Endometrial microvascular endothelial cells (primary cell): Measurements from ENCODE around the gene KISS1. TPM values are rescaled to one million over a fixed set of nuclear protein-coding genes. Genes with fewer than 3 reads are reported as not detected.

Experiments
- in situ Hi-C: cut with HindIII; loops from 2 replicates; pipeline ENCODE4 v1.10.0; 2017; ENCODE audit warnings: low sequenced_read_pairs, low pct_unique_long_range_greater_than_20kb; ENCODE audit errors: inconsistent ontology term
- total RNA-seq: library from RNA; depleted of rRNA; stranded (reverse); fragments of >200 nt; gene quantifications from one replicate; pipeline ENCODE4 v1.2.3, GENCODE V29; 2015; ENCODE audit errors: inconsistent ontology term

KISS1 gene
- total RNA-seq, 1 donor from 2014 or later = 2.0 TPM

GRCh38 chr1:204147406-204148383 lies 48.6 kb downstream of the KISS1 start:
- in situ Hi-C loops = loop anchor here (25.0 kb wide), 1 partner anchor 285 kb away; the partner anchor contains the start of gene SNRPE

GRCh38 chr1:204146965-204147364 lies 49.3 kb downstream of the KISS1 start:
- in situ Hi-C loops = loop anchor here (25.0 kb wide), 1 partner anchor 285 kb away; the partner anchor contains the start of gene SNRPE

- in situ Hi-C loops = loop anchor here (25.0 kb wide), 1 partner anchor 284 kb away; the partner anchor contains the start of gene SNRPE
Observed at GRCh38 chr1:204146309-204146708, 50.0 kb downstream of the KISS1 start.

GRCh38 chr1:204145033-204145504 lies 51.2 kb downstream of the KISS1 start:
- in situ Hi-C loops = loop anchor here (25.0 kb wide), 1 partner anchor 283 kb away; the partner anchor contains the start of gene SNRPE

- in situ Hi-C loops = loop anchor here (25.0 kb wide), 1 partner anchor 281 kb away; the partner anchor contains the start of gene SNRPE
Observed at GRCh38 chr1:204143276-204144041, 52.8 kb downstream of the KISS1 start.

GRCh38 chr1:204142032-204142974 lies 54.0 kb downstream of the KISS1 start:
- in situ Hi-C loops = loop anchor here (25.0 kb wide), 1 partner anchor 280 kb away; the partner anchor contains the start of gene SNRPE

GRCh38 chr1:204141131-204141530 lies 55.2 kb downstream of the KISS1 start:
- in situ Hi-C loops = loop anchor here (25.0 kb wide), 1 partner anchor 279 kb away; the partner anchor contains the start of gene SNRPE

Other genes with a start within 250 kb of the KISS1 start
- 8.7 TPM for gene SOX13, start 123.4 kb downstream of the KISS1 start, total RNA-seq
- gene ETNK2, start 44.4 kb downstream of the KISS1 start, total RNA-seq = 8.5 TPM
- not detected for gene REN, start 30.2 kb downstream of the KISS1 start, total RNA-seq
- not detected for gene GOLT1A, start 17.5 kb upstream of the KISS1 start, total RNA-seq
- 2.2 TPM for gene PLEKHA6, start 163.4 kb upstream of the KISS1 start, total RNA-seq
- gene PPP1R15B, start 215.3 kb upstream of the KISS1 start, total RNA-seq = 39.4 TPM